ENCODE measurements around the gene BAHD1.

DNA sequence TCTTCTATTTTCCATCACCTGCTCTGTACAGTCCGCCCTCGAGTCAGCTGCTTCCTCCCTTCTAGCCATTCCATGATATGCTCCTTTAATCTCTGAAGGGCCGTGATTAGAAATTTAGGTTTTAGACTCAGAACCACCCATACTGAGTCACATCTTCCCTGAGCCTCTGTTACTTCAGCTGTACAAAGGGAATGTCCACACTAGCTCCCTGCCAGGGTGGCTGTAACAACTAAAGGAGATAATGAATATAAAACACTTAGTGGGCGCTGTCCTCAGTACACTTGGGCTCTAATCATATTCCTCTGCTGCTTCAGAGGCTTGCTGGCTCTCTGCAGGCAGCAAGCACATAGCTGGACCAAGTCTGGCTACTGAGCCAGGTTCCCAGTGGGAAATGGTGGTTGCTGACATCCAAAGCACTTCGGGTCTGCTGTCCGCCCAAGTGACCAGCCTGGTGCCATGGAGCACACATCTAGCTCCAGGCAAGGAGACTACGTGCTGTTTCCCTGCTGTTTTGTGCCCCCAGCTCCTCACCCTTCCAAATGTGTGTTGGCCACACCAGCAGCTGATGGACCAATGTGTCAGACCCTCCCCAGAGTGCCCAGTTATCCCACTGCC lies 29.1 kb downstream of the BAHD1 start:
- TF ChIP-seq POLR2A (IDR thresholded peaks at IDR 0.05; ENCODE audit: low read length) (no peak), GATA1 (IDR thresholded peaks at IDR 0.05; ENCODE audit: low read depth, low read length) (no peak)
